NCI-H510A (cell line): ENCODE data around the gene PMVK.

Source experiments
- DNase-seq: peaks from one replicate; lab custom pipeline; 2025; lab: John Stamatoyannopoulos, UW

The PMVK gene

DNA sequence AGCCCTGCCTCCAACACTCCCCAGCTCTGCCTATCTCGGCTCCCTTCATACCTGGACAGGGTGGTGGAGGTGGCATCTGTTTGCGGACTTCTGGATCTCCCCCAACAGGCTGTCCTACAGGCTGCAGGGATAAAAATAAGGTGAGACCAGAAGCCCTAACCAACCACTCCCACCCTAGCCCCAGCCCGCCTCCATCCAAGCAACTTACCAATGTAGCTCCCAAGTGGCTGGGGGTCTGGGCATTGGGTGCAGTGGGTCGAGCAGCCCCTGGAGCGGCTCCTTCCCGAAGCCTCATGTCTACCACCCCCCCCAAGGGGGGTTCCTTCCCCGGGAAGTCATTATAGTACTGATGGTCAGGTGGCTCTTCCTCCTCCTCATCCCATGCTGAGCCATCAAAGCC is 29.6 kb upstream of the PMVK start:
- no peak for DNase-seq

DNA sequence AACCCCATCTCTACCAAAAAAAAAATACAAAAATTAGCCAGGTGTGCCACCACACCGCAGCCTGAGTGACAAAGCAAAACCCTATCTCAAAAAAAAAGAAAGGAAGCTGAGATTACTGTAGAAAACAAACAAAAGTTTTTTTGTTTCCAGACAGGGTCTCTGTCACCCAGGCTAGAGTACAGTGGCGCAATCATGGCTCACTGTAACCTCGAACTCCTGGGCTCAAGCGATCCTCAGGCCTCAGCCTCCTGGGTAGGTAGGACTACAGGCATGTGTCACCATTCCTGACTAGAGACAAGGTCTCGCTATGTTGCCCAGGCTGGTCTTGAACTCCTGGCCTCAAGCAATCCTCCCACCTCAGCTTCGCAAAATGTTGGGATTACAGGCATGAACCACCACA is 27.8 kb upstream of the PMVK start:
- no peak for DNase-seq

DNA sequence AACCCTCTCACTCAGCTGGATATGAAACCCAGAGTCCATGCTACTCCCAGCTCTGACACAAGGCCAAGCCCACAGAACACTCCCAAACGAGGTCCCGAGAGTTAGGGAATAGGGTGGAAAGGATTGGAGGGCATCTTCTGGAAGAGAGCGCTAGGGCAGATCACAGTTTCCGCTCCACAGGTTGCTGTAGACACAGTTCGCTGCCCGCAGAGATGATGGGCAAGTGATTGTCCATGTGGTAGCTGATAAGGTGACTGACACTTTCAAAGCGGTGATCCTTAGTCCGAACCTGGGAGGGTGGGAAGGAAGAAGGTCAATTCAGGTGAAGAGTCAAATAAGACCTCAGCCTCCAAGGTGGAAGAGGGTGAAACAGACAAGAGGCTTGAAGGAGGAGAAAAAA is 27.1 kb upstream of the PMVK start:
- no peak for DNase-seq

DNA sequence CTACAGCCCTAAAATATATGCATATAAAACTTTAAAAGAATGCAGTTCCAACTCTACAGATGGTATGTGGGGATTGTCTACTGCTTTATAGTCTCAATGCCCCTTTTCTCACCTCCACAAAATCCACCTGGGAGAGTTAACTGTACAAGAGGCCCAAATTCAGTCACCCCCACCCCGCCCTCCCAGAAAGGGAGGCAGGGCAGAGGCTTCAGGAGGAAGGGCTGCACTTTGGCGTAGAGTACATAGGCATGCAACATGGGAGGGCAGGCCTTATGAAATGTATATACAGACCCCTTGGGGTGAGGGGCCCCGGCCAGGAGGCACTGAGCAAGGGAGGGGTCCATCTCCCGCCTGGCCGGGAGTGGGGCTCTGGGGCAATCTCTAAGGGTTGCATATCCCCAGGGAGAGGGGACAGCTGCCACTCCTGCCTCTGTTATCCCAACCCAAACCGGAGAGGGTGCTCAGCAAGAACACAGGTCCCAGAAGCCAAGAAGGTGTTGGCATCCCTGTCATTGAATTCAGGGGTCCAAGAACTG is 26.3 kb upstream of the PMVK start:
- no peak for DNase-seq

DNA sequence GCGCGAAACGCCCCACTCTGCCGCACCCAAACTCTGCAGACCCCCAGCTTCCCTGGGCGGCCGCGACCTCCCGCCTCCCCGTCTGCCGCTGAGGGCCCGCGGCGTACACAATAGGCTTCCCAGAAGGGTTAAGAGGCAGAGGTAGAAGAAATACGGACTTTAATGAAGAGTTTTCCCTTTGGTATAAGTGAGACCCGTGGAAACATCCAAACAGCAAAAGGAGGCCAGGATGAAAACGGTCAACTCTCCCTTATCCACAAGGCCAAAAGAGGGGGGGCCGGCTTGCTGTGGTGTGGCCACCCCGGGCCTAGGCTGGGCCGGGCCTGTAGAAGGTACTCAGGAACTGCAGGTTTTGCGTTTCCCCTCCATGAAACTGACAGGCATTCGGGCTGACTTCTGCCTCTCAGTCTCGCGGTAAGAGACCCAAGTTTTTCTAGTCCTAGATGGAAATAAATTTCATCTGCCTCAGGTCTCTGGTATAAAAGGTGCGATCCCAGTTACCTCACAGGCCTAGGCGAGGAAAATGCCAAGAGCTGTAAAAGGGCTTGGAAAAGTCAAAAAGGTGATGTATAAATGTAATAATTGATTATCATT is 25.7 kb upstream of the PMVK start:
- DNase-seq = no peak

DNA sequence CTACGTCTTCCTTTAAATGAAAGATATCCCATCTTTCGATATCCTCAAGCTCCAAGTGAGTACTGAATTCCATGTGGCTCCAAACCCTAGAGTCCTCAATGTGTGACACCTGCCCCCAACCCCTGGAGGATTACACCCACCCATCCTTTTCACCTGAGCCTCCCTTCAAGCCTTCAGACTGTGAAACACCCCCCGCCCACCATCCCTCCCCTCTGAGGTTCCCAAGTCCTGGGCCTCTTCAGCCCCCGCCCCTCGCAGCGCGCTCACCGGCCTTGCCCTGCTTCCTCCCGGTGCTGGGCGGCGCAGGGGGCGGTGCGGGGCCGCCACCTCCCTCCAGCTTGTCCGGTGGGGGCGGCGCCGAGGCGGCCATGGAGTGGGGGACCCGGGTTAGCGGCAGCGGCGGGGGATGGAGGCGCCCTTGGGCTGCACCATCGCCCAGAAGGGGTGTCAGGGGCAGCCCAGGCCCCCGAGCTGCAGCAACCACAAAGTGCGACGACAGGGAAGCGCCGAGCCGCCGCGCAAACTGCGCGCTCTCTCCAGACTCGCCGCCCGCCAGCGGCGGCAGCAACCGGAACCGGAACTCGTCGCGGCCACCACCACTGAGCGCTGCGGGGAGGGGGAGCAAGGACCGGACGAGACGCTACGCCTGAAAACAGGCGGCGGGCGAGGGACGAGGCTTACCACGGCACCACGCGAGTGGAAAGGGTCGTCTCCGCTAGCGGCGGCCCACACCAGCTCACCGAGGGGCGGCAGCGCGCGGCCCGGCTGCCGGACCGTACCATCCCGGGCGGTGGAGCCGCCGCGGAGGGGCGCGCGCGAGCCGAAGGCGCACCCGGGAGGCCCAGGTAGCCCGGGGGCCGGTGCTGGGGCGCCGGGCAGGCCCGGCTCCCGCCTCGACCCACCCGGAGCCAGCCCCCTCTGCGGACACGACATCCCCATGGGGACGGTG is 25.0 kb upstream of the PMVK start, which contains the start of gene PYGO2:
Gene PYGO2 (minus strand): TSS at position 576 of the 949 bp plus-strand sequence. CDS start 206 bp downstream, at position 370.
- peak; percentile 74 for DNase-seq

DNA sequence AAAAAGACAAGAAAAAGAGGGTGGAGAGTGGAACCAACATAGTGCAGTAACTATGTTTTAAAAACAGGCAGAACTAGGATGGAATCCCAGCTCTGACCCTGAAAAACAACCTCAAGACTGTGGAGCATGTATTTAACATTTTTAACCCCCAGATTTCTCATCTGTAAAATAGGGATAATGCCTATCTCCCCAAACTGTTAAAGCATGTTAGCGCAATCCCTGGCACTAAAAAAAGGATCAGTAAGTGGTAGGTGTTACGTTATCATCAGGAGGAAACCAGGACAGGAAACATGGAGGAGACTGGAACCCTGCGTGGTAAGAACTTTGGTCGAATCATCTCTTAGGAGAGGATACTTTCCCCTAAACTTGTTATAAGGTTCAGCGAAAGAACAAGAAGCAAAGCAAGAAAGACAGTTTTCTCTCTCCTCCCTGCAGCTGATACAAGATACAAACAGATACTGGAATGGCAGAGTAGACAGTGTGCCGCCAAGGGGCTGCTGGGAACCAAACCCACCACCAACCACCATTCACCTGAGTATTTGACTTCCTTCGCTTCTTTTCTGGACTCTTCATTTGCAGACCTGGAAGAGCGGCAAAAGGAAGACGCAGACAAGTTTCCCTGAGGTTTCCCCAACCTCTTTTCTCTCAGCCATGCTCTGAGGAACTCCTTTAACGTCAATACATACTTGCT is 24.1 kb upstream of the PMVK start:
- no peak for DNase-seq

DNA sequence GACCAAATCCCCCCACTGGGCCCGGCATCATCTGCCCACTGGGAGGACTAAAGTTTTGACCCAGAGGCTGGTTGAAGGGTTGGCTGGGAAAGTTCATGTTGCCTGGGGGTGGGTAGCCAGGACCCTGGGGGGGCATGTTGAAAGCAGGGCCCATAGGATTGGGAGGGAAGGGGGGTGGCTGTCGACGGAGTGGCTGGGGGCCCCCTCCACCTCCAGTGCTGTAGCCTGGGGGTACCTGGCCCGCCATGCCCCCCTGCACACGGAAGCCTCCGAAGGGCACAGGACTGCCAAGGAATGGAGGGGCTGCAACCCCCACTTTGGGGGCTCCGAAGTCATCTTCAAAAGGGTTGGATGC is 22.9 kb upstream of the PMVK start:
- no peak for DNase-seq

DNA sequence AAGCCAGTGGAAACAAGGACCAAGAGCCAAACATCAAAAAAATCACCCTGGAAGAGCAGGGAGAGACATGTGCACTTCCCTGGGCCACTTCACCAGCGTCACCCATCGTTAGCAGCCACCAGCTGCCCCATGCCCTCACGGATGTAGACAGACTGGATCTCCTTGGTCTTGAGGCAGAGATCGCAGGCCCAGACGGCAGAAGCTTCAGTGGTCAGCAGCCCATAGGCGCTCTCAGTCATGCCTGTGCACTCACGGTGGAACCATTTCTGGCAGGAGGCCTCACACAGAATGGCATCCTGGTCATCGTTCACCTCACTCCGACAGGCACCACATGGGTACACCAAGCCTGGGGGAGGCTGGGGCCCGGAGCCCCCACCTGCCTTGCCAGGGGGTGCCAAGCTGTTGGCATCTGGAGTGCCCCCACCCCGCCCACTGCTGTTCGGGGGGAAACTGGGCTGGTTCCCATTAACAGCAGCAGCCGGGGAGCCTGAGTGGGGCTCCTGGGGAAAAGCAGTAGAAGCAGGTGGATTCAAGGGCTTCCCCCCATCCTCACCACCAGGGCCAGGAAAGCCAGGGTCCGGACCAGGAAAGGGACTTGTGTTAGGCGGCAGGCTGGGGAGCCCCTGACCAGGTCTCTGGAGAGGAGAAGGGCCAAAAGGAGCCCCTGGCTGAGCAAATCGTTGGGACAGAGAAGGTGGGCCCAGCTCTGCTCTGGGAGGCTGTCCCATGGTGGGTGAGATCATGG is 22.3 kb upstream of the PMVK start:
- DNase-seq = no peak

DNA sequence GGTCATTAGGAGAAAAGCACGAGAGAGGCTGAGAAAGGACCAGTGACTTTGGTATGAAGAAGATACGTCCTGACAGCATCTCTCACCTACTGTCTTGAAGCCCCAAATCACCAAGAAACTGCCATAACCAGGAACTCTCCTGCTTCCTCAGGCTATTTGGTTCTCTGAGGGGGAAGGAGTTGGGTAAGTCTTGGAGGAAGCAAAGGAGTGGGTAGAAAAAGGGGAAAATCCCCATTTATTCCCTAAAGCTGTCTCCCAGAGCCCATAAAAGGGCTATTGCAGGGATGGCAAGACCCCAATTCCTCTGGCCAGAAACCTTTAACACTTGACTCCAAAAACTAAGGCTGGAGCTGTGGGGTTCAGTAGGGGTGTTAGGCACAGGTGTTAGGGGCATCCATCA is 21.5 kb upstream of the PMVK start:
- DNase-seq = no peak

DNA sequence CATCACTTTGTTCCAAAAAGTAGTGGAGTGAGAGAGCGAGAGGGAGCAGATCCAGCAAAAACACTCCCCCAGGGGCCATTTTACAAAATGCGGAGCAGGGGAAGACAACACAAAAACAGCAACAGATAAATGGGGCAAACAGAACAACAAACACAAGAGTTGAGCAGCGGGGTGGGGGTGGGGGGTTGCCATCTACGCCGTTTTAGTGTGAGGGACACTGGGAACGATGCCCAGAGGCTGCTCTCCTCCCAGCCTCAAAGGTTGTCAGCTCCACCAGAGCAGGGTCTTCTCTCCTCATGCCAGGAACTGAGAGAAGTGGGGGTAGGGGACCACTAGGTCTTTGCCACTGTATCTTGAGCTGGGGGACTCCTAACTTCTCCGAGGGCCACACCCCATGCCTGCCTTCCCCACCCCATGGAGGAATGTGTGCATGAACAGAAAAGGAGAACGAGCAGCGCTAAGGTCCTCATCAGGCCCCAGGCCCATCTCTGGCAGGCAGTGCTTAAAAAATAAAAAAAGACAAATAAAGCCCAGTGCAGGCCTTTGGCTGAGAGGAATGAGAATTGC is 20.7 kb upstream of the PMVK start:
- no peak for DNase-seq

DNA sequence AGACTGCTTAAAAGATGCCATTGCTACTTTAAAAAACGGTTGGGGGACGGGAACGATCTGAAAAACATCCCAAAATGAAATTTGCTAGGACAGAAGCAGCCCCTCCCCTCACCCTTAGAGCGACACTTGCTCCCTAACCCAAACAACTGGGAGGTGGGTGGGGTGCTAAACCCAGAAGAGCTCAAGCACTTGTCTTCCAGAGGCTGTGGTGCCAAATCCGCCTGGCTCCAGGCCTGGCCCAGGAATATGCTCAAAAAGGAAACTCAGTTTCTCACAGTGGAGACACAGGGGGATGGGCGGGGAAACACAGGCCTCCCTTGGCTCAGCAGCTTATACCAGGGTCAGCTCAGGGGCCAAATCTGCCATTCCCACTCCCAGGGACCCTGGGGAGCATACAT is 20.0 kb upstream of the PMVK start:
- no peak for DNase-seq

DNA sequence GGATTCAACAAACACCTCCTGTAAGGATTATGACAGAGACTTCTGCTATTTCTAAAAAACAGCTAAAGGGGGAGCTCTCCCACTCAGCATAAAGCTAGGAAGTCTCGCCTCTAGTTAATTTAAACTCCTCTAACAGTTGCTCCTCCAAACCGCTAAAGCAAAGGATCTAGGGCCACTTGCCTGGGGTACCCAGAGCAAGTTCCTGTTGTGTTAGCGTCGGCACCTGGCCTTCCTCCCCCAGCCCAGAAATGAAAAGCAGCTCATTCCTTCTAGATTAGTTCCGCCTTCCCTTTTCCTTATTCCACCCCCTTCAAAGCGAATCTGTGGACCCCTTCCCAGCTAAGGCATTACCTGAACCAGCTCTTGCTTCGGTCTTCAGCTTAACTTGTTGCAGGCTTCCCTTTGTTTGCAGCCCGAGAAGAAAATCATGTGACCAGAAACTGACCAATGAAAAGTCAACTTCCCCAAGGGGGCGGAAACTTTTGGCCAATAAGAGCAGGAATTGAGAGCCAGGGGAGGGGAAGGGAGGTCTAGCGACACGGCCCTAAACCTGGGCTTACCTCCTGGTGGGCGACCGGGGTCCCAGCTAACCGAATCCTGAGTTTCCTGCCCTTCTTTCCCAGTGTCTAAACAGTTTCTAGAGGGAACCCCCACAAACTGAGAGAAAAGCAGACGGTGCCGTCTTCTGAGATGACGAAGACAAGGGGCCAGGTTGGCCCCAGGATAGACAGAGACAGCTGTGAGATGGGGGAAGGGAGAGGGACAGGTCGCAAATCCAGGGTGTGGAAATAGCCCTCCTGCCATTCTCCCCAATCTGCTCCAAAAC is 19.4 kb upstream of the PMVK start, which contains the start of gene PBXIP1:
Gene PBXIP1 (minus strand): TSS at position 382 of the 826 bp plus-strand sequence. CDS start 2,378 bp downstream, outside the sequence.
- DNase-seq = peak; percentile 73

DNA sequence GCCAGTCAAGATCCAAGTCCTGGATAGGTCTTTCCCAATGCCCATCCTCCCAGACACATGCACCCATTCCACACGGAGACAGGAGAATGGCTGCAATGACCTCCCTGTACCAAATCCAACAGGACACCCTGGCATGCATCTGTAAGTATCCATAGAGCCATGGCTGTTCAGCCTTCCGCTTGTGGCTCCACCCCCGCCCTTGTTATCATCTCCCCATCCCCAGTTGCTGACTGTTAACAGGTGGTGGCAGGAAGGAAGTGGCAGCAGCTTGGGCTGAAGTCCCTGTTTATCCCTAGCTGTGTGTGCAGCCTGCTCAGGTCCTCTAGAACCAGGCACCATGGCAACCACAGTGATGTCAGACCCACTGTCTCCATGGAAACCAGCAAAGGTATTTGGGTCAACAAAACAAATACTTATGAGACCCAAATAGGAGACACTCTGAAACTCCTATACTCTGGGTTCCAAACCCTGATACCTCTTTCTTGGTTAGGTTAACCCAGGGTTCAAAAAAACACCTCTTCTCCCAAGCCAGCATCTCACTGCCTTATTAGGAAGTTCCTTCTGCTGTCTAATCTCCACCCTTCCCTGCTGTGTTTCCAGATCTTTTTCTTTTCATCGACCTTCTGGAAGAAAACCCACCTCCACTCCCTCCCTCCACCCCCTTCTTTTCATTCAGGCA is 18.7 kb upstream of the PMVK start:
- DNase-seq = peak; percentile 73

DNA sequence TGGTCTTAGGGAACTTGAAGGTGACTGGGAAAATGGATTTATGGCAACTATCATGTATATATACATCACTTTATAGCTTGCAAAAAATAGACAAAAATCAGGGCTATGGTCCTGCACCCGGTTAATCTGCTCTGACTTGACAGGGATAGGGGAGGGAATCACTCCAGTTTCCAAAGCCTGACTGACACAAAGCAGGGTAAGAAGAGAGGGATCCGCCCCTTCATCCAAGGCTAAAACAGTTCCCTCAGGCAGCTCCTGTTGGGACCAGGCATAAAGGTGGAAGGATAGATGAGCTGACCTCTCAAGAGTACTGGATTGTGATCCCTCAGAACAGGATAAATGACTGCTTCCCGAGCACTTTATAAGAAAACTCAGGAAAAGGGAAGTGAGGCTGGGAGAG is 18.0 kb upstream of the PMVK start:
- DNase-seq = no peak

DNA sequence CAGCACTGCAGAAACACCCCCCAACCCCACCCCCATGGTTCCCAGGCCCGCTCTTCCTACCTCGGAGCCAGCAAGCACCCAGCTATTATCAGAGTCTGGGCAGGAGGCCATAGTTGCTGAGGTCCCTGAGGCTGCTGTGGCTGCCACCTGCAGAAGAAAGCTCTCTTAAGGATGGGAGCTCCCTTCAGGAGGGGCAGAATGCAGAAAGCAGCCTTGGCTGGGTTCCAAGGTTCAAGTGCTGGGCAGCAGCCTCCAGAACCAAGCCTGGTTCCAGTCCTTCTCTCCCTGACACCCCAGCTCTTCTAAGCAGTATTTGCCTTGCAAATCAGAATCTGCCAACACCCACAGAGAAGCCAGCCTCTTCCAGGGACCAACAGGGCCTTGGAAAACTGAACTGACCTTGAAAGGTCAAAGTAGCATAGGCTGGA is 17.1 kb upstream of the PMVK start:
- no peak for DNase-seq

DNA sequence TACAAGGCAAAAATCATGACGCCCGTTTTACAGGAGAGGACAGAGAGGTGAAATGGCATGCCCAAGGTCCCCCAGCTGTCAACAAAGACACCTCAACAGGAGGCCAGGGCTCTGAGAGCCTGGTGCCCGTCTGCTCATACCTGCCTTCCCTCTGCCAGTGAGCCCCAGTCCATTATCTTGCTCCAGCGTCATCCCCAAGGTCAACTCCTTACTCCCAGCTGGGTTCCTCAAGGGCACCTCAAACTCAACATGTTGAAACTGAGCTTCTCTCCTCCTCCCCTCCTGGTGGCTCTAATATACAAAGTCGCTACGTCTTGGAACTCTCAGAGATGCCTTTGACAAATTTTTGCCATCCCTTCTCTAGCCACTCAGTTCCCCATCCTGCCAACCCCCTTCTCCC is 16.1 kb upstream of the PMVK start:
- no peak for DNase-seq

DNA sequence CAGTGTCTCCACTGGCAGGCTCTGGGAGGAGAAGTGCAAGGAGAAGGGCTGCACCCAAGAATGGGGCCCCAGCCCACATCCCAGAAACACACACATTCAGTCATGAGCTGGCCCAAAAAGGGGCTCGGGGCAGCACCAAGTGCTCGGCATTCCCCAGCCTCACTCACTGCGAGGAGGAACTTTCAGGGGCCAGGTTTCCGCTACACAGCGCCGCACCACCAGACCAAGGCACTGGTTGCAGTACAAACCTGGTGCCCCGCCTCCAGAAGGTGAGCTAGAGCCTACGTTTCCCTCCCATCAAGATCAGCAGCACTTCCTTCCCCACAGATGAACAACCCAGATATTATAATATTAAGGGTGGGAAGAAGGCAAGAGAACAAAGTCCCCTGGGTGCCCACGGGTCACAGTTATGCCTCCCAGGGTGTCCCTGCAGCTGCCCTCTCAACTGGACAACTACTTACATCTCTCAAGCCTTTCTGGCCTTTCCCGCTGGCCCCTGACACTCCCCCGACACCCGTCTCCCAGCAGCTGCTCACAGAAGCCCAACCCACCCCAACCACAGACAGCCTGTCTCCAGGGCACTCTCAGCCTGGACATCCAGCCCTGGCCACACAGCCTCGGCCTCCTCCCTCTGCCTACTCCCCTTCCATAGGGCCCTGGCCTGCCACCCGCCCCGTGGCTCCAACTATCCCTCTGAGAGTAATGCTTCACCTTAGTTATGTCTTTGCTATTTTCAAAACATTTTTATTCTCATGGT is 15.6 kb upstream of the PMVK start:
- no peak for DNase-seq

DNA sequence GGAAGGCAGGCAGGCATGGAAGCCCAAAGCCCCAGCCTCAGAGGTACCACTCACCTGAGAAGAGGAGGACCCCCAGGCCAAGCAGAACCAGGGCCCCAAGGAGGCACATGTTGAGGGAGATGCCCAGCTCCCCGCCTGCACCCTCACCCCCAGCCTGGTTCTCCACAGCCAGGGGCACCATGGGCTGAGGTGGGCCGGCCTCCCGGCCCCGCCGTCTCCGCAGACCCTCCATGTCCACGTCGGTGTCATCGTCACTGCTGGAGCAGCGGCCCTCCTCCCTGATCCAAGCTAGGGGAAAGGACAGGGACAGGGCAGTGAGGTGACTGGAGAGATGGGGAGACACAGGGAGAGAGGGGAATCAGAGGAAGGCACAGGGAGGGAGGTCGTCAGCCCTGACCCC is 11.6 kb upstream of the PMVK start:
- DNase-seq = no peak
